GM21381 (cell line): Measurements from ENCODE around the gene PLOD3.

ENCODE experiments used
- ATAC-seq: cut with Tn5 transposase; IDR thresholded peaks from one replicate; pipeline ENCODE4 v1.9.1; 2021; ENCODE audit warnings: mild to moderate bottlenecking, moderate library complexity; ENCODE audit not compliant: unreplicated experiment

The PLOD3 gene

GRCh38 chr7:101186194-101186593, 31.2 kb downstream of the PLOD3 start:
- no peak for ATAC-seq

DNA sequence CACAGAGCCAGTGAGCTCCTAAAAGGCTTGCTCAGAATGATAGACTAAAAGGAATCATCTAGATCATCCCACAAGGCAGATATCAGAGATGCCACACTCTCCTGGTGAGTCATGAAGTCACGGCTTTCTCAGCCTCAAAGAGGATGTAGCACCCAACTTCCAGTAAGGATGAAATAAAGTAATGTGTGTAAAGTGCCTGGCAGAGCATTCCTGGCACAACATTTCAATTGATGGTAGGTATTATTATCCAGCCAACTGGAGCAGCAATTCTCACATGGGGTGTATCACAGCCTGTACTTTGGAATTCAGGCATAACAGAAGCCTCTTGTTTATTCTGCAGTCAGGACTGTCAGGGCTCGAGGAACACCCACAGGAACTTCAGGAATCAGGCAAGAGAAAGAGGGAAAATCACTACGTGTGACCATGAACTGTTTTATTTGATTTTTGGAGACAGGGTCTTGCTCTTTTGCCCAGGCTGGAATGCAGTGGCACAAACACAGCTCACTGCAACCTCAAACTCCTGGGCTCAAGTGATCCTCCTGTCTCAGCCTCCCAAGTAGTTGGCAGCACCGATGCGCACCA, 32.0 kb downstream of the PLOD3 start:
- no peak for ATAC-seq

GRCh38 chr7:101180130-101180755, 37.1 kb downstream of the PLOD3 start, which contains the start of gene NAT16:
Gene NAT16, minus strand, starts transcription at chr7:101180293. Its CDS starts 5,486 bp downstream, at chr7:101174807.
- ATAC-seq, result no peak

- ATAC-seq, result no peak
Observed at GRCh38 chr7:101179713-101180112, 37.7 kb downstream of the PLOD3 start.

GRCh38 chr7:101179117-101179516, 38.3 kb downstream of the PLOD3 start:
- ATAC-seq, result no peak

GRCh38 chr7:101177644-101178043, 39.7 kb downstream of the PLOD3 start:
- ATAC-seq, result no peak

DNA sequence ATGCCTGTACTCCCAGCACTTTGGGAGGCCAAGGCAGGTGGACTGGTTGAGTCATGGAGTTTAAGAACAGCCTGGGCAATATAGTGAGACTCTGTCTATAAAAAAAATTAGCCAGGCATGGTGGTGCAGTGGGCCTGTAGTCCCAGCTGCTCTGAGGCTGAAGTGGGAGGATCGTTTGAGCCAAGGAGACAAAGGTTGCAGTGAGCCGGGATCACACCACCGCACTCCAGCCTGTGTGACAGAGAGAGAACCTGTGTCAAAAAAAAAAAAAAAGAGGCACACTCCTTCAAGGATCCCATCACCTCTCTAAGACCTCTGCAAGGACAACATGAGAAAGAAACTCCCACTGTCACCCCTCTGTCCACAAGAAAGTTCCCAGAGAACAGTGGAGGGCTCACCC, 41.7 kb downstream of the PLOD3 start:
- no peak for ATAC-seq

- ATAC-seq, result no peak
Observed at GRCh38 chr7:101174322-101174854, 43.0 kb downstream of the PLOD3 start.

DNA sequence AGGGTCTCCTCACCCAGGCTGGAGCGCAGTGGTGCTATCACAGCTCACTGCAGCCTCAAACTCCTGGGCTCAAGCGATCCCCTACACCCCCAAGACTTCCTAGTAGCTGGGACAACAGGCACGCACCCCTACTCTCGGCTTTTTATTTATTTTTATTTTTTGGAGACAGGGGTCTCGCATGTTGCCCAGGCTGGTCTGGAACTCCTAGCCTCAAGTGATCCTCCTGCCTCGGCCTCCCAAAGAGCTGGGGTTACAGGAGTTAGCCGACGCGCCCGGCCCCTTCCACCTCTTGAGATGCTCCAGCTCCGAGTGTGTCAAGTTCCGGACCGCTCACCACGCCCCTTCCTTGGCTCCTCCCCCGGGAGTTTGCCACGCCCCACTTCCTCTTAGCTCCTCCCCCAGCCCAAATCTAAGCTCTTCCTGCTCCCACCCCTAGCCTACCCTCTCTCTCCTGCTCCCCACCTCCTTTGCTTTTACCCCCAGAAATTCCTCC, 43.6 kb downstream of the PLOD3 start:
- no peak for ATAC-seq

GRCh38 chr7:101172854-101173751, 44.3 kb downstream of the PLOD3 start:
- no peak for ATAC-seq

GRCh38 chr7:101172005-101172853, 45.2 kb downstream of the PLOD3 start:
- ATAC-seq, result no peak

DNA sequence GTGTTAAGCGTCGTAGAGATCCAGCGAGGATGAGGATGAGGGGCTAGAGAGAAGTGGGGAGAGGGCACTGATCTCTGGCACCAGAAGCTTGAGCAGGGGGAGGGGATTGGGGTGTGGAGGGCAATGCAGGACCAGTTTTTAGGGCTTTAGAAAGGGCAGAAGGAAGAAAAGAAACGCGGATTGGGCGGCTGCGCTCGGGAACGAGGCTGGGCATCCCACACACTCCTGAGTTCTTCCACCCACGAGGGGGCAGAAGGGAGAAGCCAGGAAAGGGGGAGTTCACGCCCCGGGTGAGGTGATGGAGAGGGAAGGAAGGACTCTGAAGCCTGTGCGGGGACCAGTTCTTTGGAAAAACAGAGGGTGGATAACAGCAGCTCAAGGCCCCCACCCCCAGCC, 45.9 kb downstream of the PLOD3 start:
- no peak for ATAC-seq

- no peak for ATAC-seq
Observed at GRCh38 chr7:101170617-101171441, 46.6 kb downstream of the PLOD3 start.

DNA sequence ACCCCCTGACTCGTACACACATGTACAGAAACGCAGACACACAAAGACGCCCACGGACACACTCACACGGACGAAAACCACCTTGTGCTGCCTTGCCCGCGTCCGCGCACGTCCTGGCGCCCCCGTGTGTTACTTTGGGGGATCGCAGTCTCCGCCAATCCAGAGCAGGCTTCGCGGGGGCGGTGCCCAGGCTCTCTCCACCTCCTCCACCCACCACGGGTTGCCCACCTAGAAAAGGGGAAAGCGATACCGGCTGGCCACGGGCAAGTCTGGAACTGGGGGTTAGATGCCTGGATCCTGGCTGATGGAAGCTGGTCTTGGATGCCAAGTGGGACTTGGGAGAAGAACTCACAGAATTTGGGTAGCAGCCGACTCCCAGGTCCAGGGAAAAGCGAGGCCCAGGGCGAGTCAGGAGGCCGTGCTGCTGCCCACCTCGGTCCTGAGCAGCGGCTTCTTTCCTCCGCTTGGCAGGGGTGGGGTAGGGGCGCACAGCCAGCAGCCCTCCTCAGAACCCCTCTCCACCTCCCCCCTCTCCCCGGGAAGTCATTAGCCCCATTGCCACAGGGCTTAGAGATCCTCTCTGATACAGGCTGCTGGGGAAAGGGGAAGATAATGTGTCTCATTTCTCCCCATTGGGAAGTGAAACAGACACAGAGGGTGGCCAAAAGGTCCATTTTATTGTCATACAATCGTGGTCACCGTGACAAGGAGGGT, 47.4 kb downstream of the PLOD3 start:
- ATAC-seq, result no peak

DNA sequence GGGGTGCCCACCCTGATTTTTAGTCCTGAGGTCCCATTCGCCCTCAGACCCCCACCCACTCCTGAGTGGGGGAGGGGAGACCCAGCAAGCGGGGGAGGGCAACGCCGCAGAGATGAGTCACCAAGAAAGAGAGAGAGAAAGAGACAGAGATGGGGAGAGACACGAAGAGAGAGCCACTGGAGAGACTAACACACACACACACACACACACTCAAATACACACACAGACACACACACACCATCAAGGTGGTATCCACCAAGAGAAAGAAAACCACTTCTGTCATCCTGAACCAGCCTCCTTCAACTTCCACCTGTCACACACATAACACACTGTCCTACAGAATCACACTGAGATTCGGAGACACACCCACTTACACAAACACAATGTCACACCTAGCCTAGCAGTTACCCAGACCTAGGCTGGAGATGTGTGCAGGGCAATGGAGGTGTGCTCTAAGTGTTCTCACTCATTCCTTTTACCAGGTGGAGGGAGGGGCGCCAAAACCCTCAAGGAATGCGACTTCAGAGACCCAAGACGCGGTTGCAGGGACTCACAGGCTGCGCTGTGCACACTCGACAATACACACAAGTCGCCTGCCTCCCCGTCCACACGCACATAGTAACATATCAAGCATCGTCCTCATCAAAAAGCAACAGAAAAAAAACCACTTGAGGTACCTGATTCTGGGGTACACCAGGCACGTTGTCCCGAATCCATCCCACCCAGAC, 48.1 kb downstream of the PLOD3 start:
- no peak for ATAC-seq

GRCh38 chr7:101168412-101169049, 48.9 kb downstream of the PLOD3 start:
- ATAC-seq, result no peak

DNA sequence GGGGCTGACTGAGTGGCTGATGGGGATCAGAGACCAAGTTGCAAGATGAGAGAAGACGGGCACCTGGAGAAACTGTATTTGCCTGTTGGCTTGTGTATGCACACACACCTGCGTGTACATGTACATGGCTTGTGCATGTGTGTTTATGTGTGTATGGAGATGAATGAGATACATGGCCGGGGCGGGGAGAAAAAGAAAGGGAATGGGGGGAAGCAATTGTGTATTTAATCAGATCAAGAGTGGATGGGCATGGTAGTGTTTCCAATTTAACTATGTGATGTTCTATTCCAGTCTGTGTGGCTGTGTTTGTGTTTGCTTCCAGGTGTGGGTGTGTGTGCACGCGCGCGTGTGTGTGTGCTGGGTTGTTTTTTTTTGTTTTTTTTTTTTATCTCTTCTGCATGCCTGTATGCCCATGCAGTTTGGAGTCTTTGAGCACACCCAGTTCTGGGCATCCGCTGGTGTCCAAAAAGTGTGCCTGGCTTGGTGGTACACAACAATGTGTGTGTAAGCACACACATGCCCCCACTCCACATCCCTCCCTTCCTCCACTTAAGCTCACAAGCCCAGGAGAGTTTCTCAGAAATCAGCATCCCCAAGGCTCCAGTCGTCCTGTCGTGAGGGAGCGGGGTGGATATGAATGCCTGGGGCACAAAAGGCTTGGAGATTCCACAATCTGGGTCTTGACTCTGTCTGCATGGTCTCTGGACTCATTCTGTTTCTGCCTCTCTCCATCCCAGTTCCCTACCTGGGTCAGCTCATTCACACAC, 49.6 kb downstream of the PLOD3 start:
- no peak for ATAC-seq
